GM11168 (cell line): Measurements from ENCODE around the gene SCYGR2.

Experiments
- in situ Hi-C: fragments of 300-500 bp; cut with MboI; formaldehyde crosslinking; loops from one replicate; pipeline ENCODE4 v1.12.0; 2022; ENCODE audit warnings: low sequenced_read_pairs; ENCODE audit not compliant: unreplicated experiment

Gene SCYGR2

GRCh38 chr2:227610123-227610522 is 11.4 kb downstream of the SCYGR2 start:
- in situ Hi-C loops = no loop called here

GRCh38 chr2:227612546-227613271 is 14.0 kb downstream of the SCYGR2 start:
- in situ Hi-C loops = no loop called here

GRCh38 chr2:227613272-227613660 is 14.6 kb downstream of the SCYGR2 start:
- in situ Hi-C loops = no loop called here

GRCh38 chr2:227614246-227614645 is 15.6 kb downstream of the SCYGR2 start:
- in situ Hi-C loops = no loop called here

- in situ Hi-C loops = no loop called here
Measured at GRCh38 chr2:227614740-227615139, 16.0 kb downstream of the SCYGR2 start, which contains the start of gene SCYGR3. SCYGR3 (minus strand) TSS chr2:227614840; CDS start chr2:227614840, 0 bp downstream.

GRCh38 chr2:227615181-227615580 is 16.5 kb downstream of the SCYGR2 start:
- in situ Hi-C loops = no loop called here

- in situ Hi-C loops = no loop called here
Measured at GRCh38 chr2:227615906-227616305, 17.2 kb downstream of the SCYGR2 start.

- in situ Hi-C loops = no loop called here
Measured at GRCh38 chr2:227616631-227617030, 17.9 kb downstream of the SCYGR2 start.

GRCh38 chr2:227617316-227618230 is 18.9 kb downstream of the SCYGR2 start, which contains the start of gene SCYGR4:
SCYGR4 (plus strand) TSS chr2:227617498; CDS start chr2:227617498, 0 bp downstream.
- in situ Hi-C loops = no loop called here

- in situ Hi-C loops = no loop called here
Measured at GRCh38 chr2:227623226-227623625, 24.5 kb downstream of the SCYGR2 start.

- in situ Hi-C loops = no loop called here
Measured at GRCh38 chr2:227625420-227625819, 26.7 kb downstream of the SCYGR2 start.

- in situ Hi-C loops = no loop called here
Measured at GRCh38 chr2:227626580-227627151, 28.0 kb downstream of the SCYGR2 start.

GRCh38 chr2:227627769-227628168 is 29.1 kb downstream of the SCYGR2 start:
- in situ Hi-C loops = no loop called here

GRCh38 chr2:227629435-227629834 is 30.7 kb downstream of the SCYGR2 start:
- in situ Hi-C loops = no loop called here

GRCh38 chr2:227630322-227630721 is 31.6 kb downstream of the SCYGR2 start:
- in situ Hi-C loops = no loop called here

- in situ Hi-C loops = no loop called here
Measured at GRCh38 chr2:227632827-227633226, 34.1 kb downstream of the SCYGR2 start.

- in situ Hi-C loops = no loop called here
Measured at GRCh38 chr2:227634201-227634600, 35.5 kb downstream of the SCYGR2 start.

- in situ Hi-C loops = no loop called here
Measured at GRCh38 chr2:227642656-227643055, 44.0 kb downstream of the SCYGR2 start.

- in situ Hi-C loops = no loop called here
Measured at GRCh38 chr2:227643990-227644551, 45.4 kb downstream of the SCYGR2 start.
